ENCODE data around the gene BDH1. TPM values are rescaled to one million over a fixed set of nuclear protein-coding genes. Genes with fewer than 3 reads are reported as not detected.

The BDH1 gene
- total RNA-seq, 1 experiment from 2014 or later = 38.6 TPM

GRCh38 chr3:197550489-197550888 is 5.3 kb downstream of the BDH1 start:
- TF ChIP-seq CTCF (IDR thresholded peaks at IDR 0.05; ENCODE audit: unreplicated experiment) = no peak
- Mint-ChIP-seq H3K9me3 (ENCODE audit: unreplicated experiment) (no peaks in the 10 kb centered on the region), H3K4me1 (ENCODE audit: insufficient read depth, unreplicated experiment) (peaks cover 22% of the 10 kb centered on the region), H3K27me3 (ENCODE audit: insufficient read depth, unreplicated experiment) (no peaks in the 10 kb centered on the region), H3K36me3 (ENCODE audit: insufficient read depth, unreplicated experiment) (peaks cover 12% of the 10 kb centered on the region), H3K4me3 (ENCODE audit: unreplicated experiment) (no peak overlapping the region), H3K27ac (ENCODE audit: low read depth, unreplicated experiment) (no peak overlapping the region)
- POLR2A ChIA-PET = no interaction called here
- no TSS peak for BruUV-seq (replicated peaks)
- CTCF ChIA-PET = interaction anchor here (0.6 to 1.4 kb wide), 3 partner anchors 10 to 582 kb away, joined by 3 to 7 read pairs (median 3); partner anchors contain the start of gene PIGZ
- intact Hi-C loops (cut with micrococcal nuclease) = no loop called here
- no peak for DNase-seq (ENCODE audit: unreplicated experiment)

GRCh38 chr3:197549261-197549885 is 6.4 kb downstream of the BDH1 start:
- POLR2A ChIA-PET = interaction anchor here (0.7 kb wide), 1 partner anchor 23 kb away, joined by 3 read pairs; no protein-coding TSS in a partner anchor
- Mint-ChIP-seq H3K4me3 (ENCODE audit: unreplicated experiment) (no peak overlapping the region), H3K9me3 (ENCODE audit: unreplicated experiment) (no peaks in the 10 kb centered on the region), H3K4me1 (ENCODE audit: insufficient read depth, unreplicated experiment) (peaks cover 22% of the 10 kb centered on the region), H3K27ac (ENCODE audit: low read depth, unreplicated experiment) (no peak overlapping the region), H3K36me3 (ENCODE audit: insufficient read depth, unreplicated experiment) (peaks cover 19% of the 10 kb centered on the region), H3K27me3 (ENCODE audit: insufficient read depth, unreplicated experiment) (no peaks in the 10 kb centered on the region)
- CTCF ChIA-PET = interaction anchor here (0.6 to 1.3 kb wide), 2 partner anchors 10 to 13 kb away, joined by 3 to 4 read pairs; no protein-coding TSS in a partner anchor
- TF ChIP-seq CTCF (IDR thresholded peaks at IDR 0.05; ENCODE audit: unreplicated experiment) = no peak
- DNase-seq (ENCODE audit: unreplicated experiment) = no peak
- no TSS peak for BruUV-seq (replicated peaks)
- intact Hi-C loops (cut with micrococcal nuclease) = no loop called here

GRCh38 chr3:197547306-197548011 is 8.3 kb downstream of the BDH1 start:
- H3K27ac Mint-ChIP-seq (ENCODE audit: low read depth, unreplicated experiment) = no peak overlapping the region
- no peak for TF ChIP-seq CTCF (IDR thresholded peaks at IDR 0.05; ENCODE audit: unreplicated experiment)
- ChIA-PET CTCF (interaction anchor here (0.5 to 1.3 kb wide), 5 partner anchors 14 to 547 kb away, joined by 3 to 4 read pairs (median 3); no protein-coding TSS in a partner anchor), POLR2A (interaction anchor here (1.4 kb wide), 1 partner anchor 13 kb away, joined by 3 read pairs; no protein-coding TSS in a partner anchor)
- H3K9me3 Mint-ChIP-seq (ENCODE audit: unreplicated experiment) = no peaks in the 10 kb centered on the region
- intact Hi-C loops (cut with micrococcal nuclease) = no loop called here
- no peak for DNase-seq (ENCODE audit: unreplicated experiment)
- H3K4me3 Mint-ChIP-seq (ENCODE audit: unreplicated experiment) = no peak overlapping the region
- H3K36me3 Mint-ChIP-seq (ENCODE audit: insufficient read depth, unreplicated experiment) = peaks cover 24% of the 10 kb centered on the region
- H3K27me3 Mint-ChIP-seq (ENCODE audit: insufficient read depth, unreplicated experiment) = no peaks in the 10 kb centered on the region
- BruUV-seq (replicated peaks) = no TSS peak
- peaks cover 10% of the 10 kb centered on the region for H3K4me1 Mint-ChIP-seq (ENCODE audit: insufficient read depth, unreplicated experiment)

- H3K27ac Mint-ChIP-seq (ENCODE audit: low read depth, unreplicated experiment) = no peak overlapping the region
- BruUV-seq (replicated peaks) = no TSS peak
- H3K4me1 Mint-ChIP-seq (ENCODE audit: insufficient read depth, unreplicated experiment) = peaks cover 4% of the 10 kb centered on the region
- TF ChIP-seq CTCF (IDR thresholded peaks at IDR 0.05; ENCODE audit: unreplicated experiment) = no peak
- H3K27me3 Mint-ChIP-seq (ENCODE audit: insufficient read depth, unreplicated experiment) = no peaks in the 10 kb centered on the region
- H3K9me3 Mint-ChIP-seq (ENCODE audit: unreplicated experiment) = no peaks in the 10 kb centered on the region
- no peak for DNase-seq (ENCODE audit: unreplicated experiment)
- ChIA-PET POLR2A (no interaction called here), CTCF (no interaction called here)
- H3K4me3 Mint-ChIP-seq (ENCODE audit: unreplicated experiment) = no peak overlapping the region
- peaks cover 24% of the 10 kb centered on the region for H3K36me3 Mint-ChIP-seq (ENCODE audit: insufficient read depth, unreplicated experiment)
- intact Hi-C loops (cut with micrococcal nuclease) = no loop called here
Observed at GRCh38 chr3:197546307-197547085, 9.3 kb downstream of the BDH1 start.
